Astrocyte (in vitro differentiated cells and primary cell): ENCODE results near the gene RIPK1. TPM values are rescaled to one million over a fixed set of nuclear protein-coding genes. Genes with fewer than 3 reads are reported as not detected.

Experiments used
- DNase-seq: peaks from one replicate; pipeline ENCODE4 v3.0.0-alpha.2; 2010; ENCODE audit warnings: low read depth
- FAIRE-seq: peaks from 2 replicates; lab custom pipeline; 2011; peaks lifted over from hg19 to GRCh38; lab: Jason Lieb, UNC
- H2AFZ ChIP-seq: 2 replicates; pipeline ENCODE4 v1.6.0; 2012; ENCODE audit warnings: low read depth, low read length, inconsistent platforms
- H3K27ac ChIP-seq: 2 replicates; pipeline ENCODE4 v1.5.1; 2011; ENCODE audit warnings: low read depth, low read length, inconsistent platforms
- H3K27me3 ChIP-seq: 2 replicates; pipeline ENCODE4 v1.6.0; 2011; ENCODE audit warnings: low read length, inconsistent platforms; ENCODE audit not compliant: insufficient read depth
- H3K36me3 ChIP-seq: 2 replicates; pipeline ENCODE4 v1.5.1; 2011; ENCODE audit warnings: low read length, inconsistent platforms; ENCODE audit not compliant: insufficient read depth
- H3K4me1 ChIP-seq: 2 replicates; pipeline ENCODE4 v1.5.1; 2011; ENCODE audit warnings: low read length, inconsistent platforms; ENCODE audit not compliant: insufficient read depth
- H3K4me2 ChIP-seq: 2 replicates; pipeline ENCODE4 v1.6.0; 2012; ENCODE audit warnings: low read length, inconsistent platforms
- H3K4me3 ChIP-seq: 2 replicates; pipeline ENCODE4 v1.5.1; 2011; ENCODE audit warnings: low read depth, mild to moderate bottlenecking, low read length, inconsistent platforms; ENCODE audit not compliant: insufficient read depth
- H3K79me2 ChIP-seq: 2 replicates; pipeline ENCODE4 v1.6.0; 2012; ENCODE audit warnings: mild to moderate bottlenecking, low read length, inconsistent platforms; ENCODE audit not compliant: insufficient read depth
- H3K9ac ChIP-seq: 2 replicates; pipeline ENCODE4 v1.6.0; 2012; ENCODE audit warnings: mild to moderate bottlenecking, low read length, inconsistent platforms
- H3K9me3 ChIP-seq: 2 replicates; pipeline ENCODE4 v1.5.1; 2012; ENCODE audit warnings: low read depth, mild to moderate bottlenecking, low read length, inconsistent platforms; ENCODE audit not compliant: insufficient read depth
- H4K20me1 ChIP-seq: 2 replicates; pipeline ENCODE4 v1.6.0; 2012; ENCODE audit warnings: low read length, inconsistent platforms; ENCODE audit not compliant: insufficient read depth
- H3K27ac Mint-ChIP-seq: one replicate; pipeline ENCODE4 v1.8.0; 2021; ENCODE audit warnings: mild to moderate bottlenecking, mixed read lengths; ENCODE audit not compliant: unreplicated experiment
- H3K27me3 Mint-ChIP-seq: one replicate; pipeline ENCODE4 v1.8.0; 2021; ENCODE audit warnings: low read depth, mixed read lengths; ENCODE audit not compliant: unreplicated experiment
- H3K36me3 Mint-ChIP-seq: one replicate; pipeline ENCODE4 v1.8.0; 2021; ENCODE audit warnings: low read depth, mixed read lengths; ENCODE audit not compliant: unreplicated experiment
- H3K4me1 Mint-ChIP-seq: one replicate; pipeline ENCODE4 v1.8.0; 2021; ENCODE audit warnings: low read depth, mixed read lengths; ENCODE audit not compliant: unreplicated experiment
- H3K4me3 Mint-ChIP-seq: one replicate; pipeline ENCODE4 v1.8.0; 2021; ENCODE audit warnings: mild to moderate bottlenecking, moderate library complexity, mixed read lengths; ENCODE audit not compliant: unreplicated experiment
- H3K9me3 Mint-ChIP-seq: one replicate; pipeline ENCODE4 v1.8.0; 2021; ENCODE audit warnings: mild to moderate bottlenecking, mixed read lengths; ENCODE audit not compliant: unreplicated experiment
- EZH2 ChIP-seq: IDR thresholded peaks from 2 replicates; pipeline ENCODE4 v1.6.1; 2012; ENCODE audit warnings: mild to moderate bottlenecking, low read length, inconsistent platforms; ENCODE audit not compliant: insufficient read depth
- total RNA-seq: library from RNA; stranded (reverse); gene quantifications from 2 replicates; pipeline ENCODE4 v1.2.1, GENCODE V29; 2021
- TF ChIP-seq, protein P1 (sequence below): IDR thresholded peaks from 2 replicates; pipeline ENCODE4 v1.5.1; 2011; ENCODE audit warnings: low read depth, mild to moderate bottlenecking, inconsistent platforms, low read length, moderate library complexity; ENCODE audit not compliant: insufficient read depth

RIPK1 gene
- total RNA-seq, 1 donor from 2014 or later = 21.9 TPM

DNA sequence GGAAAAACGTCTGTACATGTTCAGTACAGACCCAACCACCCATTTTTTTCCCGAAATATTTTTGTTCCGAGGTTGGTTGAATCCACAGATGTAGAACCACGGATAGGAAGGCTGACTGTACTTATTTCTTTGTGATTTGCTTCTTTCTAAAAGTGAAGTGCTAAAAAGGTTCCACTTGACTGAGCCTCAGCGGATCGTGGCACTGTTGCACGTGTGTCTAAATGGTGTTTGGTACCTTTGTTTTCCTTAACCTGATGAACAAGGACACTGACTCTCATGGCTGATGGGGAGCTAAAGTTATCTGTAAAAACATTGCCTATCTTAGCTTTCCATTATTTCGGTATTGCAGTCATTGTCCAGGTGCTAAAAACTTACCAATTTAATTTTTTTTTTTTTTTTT, 56.4 kb downstream of the RIPK1 start:
- peaks cover 2% of the 10 kb centered on the region for H3K36me3 Mint-ChIP-seq
- H3K4me3 ChIP-seq = no peak overlapping the region
- no peak overlapping the region for H3K9ac ChIP-seq
- no peak overlapping the region for H3K27ac Mint-ChIP-seq
- FAIRE-seq (no peak), DNase-seq (no peak)
- no peak overlapping the region for H3K4me2 ChIP-seq
- H3K4me3 Mint-ChIP-seq = no peak overlapping the region
- H3K4me1 Mint-ChIP-seq = no peaks in the 10 kb centered on the region
- no peaks in the 10 kb centered on the region for H3K27me3 Mint-ChIP-seq
- H3K79me2 ChIP-seq = no peaks in the 10 kb centered on the region
- H4K20me1 ChIP-seq = no peaks in the 10 kb centered on the region
- TF ChIP-seq, protein P1, sequence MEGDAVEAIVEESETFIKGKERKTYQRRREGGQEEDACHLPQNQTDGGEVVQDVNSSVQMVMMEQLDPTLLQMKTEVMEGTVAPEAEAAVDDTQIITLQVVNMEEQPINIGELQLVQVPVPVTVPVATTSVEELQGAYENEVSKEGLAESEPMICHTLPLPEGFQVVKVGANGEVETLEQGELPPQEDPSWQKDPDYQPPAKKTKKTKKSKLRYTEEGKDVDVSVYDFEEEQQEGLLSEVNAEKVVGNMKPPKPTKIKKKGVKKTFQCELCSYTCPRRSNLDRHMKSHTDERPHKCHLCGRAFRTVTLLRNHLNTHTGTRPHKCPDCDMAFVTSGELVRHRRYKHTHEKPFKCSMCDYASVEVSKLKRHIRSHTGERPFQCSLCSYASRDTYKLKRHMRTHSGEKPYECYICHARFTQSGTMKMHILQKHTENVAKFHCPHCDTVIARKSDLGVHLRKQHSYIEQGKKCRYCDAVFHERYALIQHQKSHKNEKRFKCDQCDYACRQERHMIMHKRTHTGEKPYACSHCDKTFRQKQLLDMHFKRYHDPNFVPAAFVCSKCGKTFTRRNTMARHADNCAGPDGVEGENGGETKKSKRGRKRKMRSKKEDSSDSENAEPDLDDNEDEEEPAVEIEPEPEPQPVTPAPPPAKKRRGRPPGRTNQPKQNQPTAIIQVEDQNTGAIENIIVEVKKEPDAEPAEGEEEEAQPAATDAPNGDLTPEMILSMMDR = no peak
- no peak for TF ChIP-seq EZH2
- H3K9me3 ChIP-seq = no peaks in the 10 kb centered on the region
- H3K4me1 ChIP-seq = peaks cover under 1% of the 10 kb centered on the region
- H3K36me3 ChIP-seq = no peaks in the 10 kb centered on the region
- H2AFZ ChIP-seq = no peak overlapping the region
- no peak overlapping the region for H3K27ac ChIP-seq
- H3K9me3 Mint-ChIP-seq = no peaks in the 10 kb centered on the region
- no peaks in the 10 kb centered on the region for H3K27me3 ChIP-seq

DNA sequence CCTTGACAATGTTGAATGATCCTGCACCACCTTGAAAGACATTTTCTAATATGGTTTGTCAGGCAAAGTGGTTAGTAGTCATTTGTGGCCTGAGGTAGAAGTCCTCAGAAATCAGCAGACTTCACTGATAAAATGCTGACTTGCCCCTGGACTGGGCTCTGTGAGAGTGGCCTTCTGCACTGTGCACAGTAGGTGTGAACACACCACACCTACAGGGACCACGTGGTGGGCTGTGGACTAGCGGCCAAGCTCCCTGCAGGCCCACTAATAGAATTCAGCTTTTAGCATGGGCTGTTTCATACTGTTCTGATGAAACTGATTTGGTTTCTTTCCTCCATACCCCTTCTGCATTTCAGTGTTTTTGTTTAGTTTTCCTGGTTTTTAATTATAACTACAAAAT, 57.5 kb downstream of the RIPK1 start:
- FAIRE-seq = no peak
- H2AFZ ChIP-seq = no peak overlapping the region
- no peak overlapping the region for H3K4me3 Mint-ChIP-seq

More for the DNA sequence above, 57.5 kb downstream of the RIPK1 start:
- peaks cover 4% of the 10 kb centered on the region for H3K36me3 Mint-ChIP-seq
- no peak for DNase-seq
- H3K9me3 Mint-ChIP-seq = no peaks in the 10 kb centered on the region
- no peaks in the 10 kb centered on the region for H3K4me1 ChIP-seq
- H3K9me3 ChIP-seq = no peaks in the 10 kb centered on the region
- no peak overlapping the region for H3K9ac ChIP-seq
- no peak overlapping the region for H3K4me3 ChIP-seq
- H3K27me3 Mint-ChIP-seq = no peaks in the 10 kb centered on the region
- no peaks in the 10 kb centered on the region for H4K20me1 ChIP-seq
- H3K79me2 ChIP-seq = no peaks in the 10 kb centered on the region
- H3K4me1 Mint-ChIP-seq = no peaks in the 10 kb centered on the region
- TF ChIP-seq, protein P1 = no peak
- TF ChIP-seq EZH2 = no peak
- H3K4me2 ChIP-seq = no peak overlapping the region
- H3K27ac ChIP-seq = no peak overlapping the region
- H3K27me3 ChIP-seq = no peaks in the 10 kb centered on the region
- H3K27ac Mint-ChIP-seq = no peak overlapping the region
- H3K36me3 ChIP-seq = peaks cover 3% of the 10 kb centered on the region
